Measurements from ENCODE around the gene FRMD5. TPM values are rescaled to one million over a fixed set of nuclear protein-coding genes. Genes with fewer than 3 reads are reported as not detected.

FRMD5 gene
- total RNA-seq, 1 donor from 2014 or later, result 0.54 TPM

GRCh38 chr15:43915631-43916325, 279.3 kb downstream of the FRMD5 start:
- no peak for DNase-seq (ENCODE audit: low spot score)
- peaks cover 4% of the 10 kb centered on the region for H3K4me1 Mint-ChIP-seq (ENCODE audit: unreplicated experiment)
- H3K4me3 Mint-ChIP-seq (ENCODE audit: unreplicated experiment), result no peak overlapping the region
- H3K9me3 Mint-ChIP-seq (ENCODE audit: unreplicated experiment), result no peaks in the 10 kb centered on the region
- H3K27me3 Mint-ChIP-seq (ENCODE audit: unreplicated experiment), result no peaks in the 10 kb centered on the region
- TF ChIP-seq CTCF (IDR thresholded peaks at IDR 0.05; ENCODE audit: unreplicated experiment), result no peak
- no peak overlapping the region for H3K27ac Mint-ChIP-seq (ENCODE audit: unreplicated experiment)
- no peaks in the 10 kb centered on the region for H3K36me3 Mint-ChIP-seq (ENCODE audit: low read depth, unreplicated experiment)

- Mint-ChIP-seq H3K4me1 (ENCODE audit: unreplicated experiment) (peaks cover 4% of the 10 kb centered on the region), H3K4me3 (ENCODE audit: unreplicated experiment) (no peak overlapping the region), H3K27me3 (ENCODE audit: unreplicated experiment) (no peaks in the 10 kb centered on the region), H3K27ac (ENCODE audit: unreplicated experiment) (no peak overlapping the region), H3K36me3 (ENCODE audit: low read depth, unreplicated experiment) (no peaks in the 10 kb centered on the region), H3K9me3 (ENCODE audit: unreplicated experiment) (no peaks in the 10 kb centered on the region)
- TF ChIP-seq CTCF (IDR thresholded peaks at IDR 0.05; ENCODE audit: unreplicated experiment), result no peak
- DNase-seq (ENCODE audit: low spot score), result no peak
Observed at GRCh38 chr15:43913941-43914340, 281.1 kb downstream of the FRMD5 start.

- DNase-seq (ENCODE audit: low spot score), result no peak
- Mint-ChIP-seq H3K27me3 (ENCODE audit: unreplicated experiment) (no peaks in the 10 kb centered on the region), H3K36me3 (ENCODE audit: low read depth, unreplicated experiment) (no peaks in the 10 kb centered on the region), H3K9me3 (ENCODE audit: unreplicated experiment) (no peaks in the 10 kb centered on the region), H3K4me1 (ENCODE audit: unreplicated experiment) (peaks cover 4% of the 10 kb centered on the region), H3K27ac (ENCODE audit: unreplicated experiment) (no peak overlapping the region), H3K4me3 (ENCODE audit: unreplicated experiment) (no peak overlapping the region)
- TF ChIP-seq CTCF (IDR thresholded peaks at IDR 0.05; ENCODE audit: unreplicated experiment), result no peak
Observed at GRCh38 chr15:43913026-43913780, 281.9 kb downstream of the FRMD5 start.

- no peak overlapping the region for H3K4me3 Mint-ChIP-seq (ENCODE audit: unreplicated experiment)
- DNase-seq (ENCODE audit: low spot score), result no peak
- H3K4me1 Mint-ChIP-seq (ENCODE audit: unreplicated experiment), result no peaks in the 10 kb centered on the region
- no peak for TF ChIP-seq CTCF (IDR thresholded peaks at IDR 0.05; ENCODE audit: unreplicated experiment)
- no peaks in the 10 kb centered on the region for H3K27me3 Mint-ChIP-seq (ENCODE audit: unreplicated experiment)
- H3K9me3 Mint-ChIP-seq (ENCODE audit: unreplicated experiment), result no peaks in the 10 kb centered on the region
- no peaks in the 10 kb centered on the region for H3K36me3 Mint-ChIP-seq (ENCODE audit: low read depth, unreplicated experiment)
- no peak overlapping the region for H3K27ac Mint-ChIP-seq (ENCODE audit: unreplicated experiment)
Observed at GRCh38 chr15:43912208-43912607, 282.9 kb downstream of the FRMD5 start.

GRCh38 chr15:43911235-43911781, 283.8 kb downstream of the FRMD5 start:
- TF ChIP-seq CTCF (IDR thresholded peaks at IDR 0.05; ENCODE audit: unreplicated experiment), result no peak
- Mint-ChIP-seq H3K36me3 (ENCODE audit: low read depth, unreplicated experiment) (no peaks in the 10 kb centered on the region), H3K4me1 (ENCODE audit: unreplicated experiment) (no peaks in the 10 kb centered on the region), H3K27ac (ENCODE audit: unreplicated experiment) (no peak overlapping the region), H3K27me3 (ENCODE audit: unreplicated experiment) (no peaks in the 10 kb centered on the region), H3K4me3 (ENCODE audit: unreplicated experiment) (no peak overlapping the region), H3K9me3 (ENCODE audit: unreplicated experiment) (no peaks in the 10 kb centered on the region)
- DNase-seq (ENCODE audit: low spot score), result no peak
